ENCODE results near the gene MOK.

The MOK gene

DNA sequence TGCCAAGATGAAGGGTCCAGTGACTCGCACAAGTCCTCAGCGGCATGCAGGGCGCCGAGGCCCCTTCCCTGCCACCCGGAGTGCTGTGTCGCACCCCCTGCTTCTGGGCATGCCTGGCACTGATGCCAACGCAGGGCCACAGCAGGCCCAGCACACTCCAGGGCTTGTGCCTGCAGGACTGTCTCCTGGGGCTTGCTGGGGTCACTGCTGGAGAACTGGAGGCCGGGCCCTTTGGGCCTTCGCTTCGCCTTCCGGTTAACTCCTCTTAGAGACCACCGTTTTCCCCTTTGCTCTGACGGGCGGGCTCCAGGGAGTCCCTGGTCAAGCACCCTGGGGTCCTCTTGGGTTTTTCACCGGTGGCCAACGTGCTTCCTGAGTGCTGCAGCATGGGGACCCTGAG is 85.6 kb downstream of the MOK start:
- DNase-seq, result no peak

GRCh38 chr14:102218688-102219087 is 86.3 kb downstream of the MOK start:
- no peak for DNase-seq

DNA sequence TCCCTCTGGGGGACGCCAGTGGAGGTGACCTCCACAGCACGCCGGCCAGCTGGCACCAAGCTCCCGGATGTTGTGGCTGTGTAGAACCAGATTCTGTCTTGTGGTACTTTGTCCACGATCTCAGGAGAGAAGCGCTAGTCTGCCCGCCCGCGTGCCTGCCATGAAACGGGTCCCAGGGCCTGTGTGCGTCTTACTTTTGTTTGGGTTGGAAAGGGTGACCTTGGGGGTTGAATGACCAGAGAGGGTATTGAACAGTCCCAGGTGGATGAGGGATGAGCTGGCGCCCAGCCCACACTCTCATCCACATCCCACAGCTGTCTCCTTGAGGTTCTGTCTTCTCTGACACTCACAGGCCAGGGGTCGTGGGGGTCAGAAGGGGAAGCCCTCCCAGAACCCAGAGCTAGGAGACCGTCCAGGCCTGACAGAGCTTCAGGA is 87.0 kb downstream of the MOK start:
- no peak for DNase-seq

- no peak for DNase-seq
Measured at GRCh38 chr14:102217399-102217798, 87.6 kb downstream of the MOK start.

GRCh38 chr14:102215576-102216250 is 89.3 kb downstream of the MOK start:
- DNase-seq, result no peak

DNA sequence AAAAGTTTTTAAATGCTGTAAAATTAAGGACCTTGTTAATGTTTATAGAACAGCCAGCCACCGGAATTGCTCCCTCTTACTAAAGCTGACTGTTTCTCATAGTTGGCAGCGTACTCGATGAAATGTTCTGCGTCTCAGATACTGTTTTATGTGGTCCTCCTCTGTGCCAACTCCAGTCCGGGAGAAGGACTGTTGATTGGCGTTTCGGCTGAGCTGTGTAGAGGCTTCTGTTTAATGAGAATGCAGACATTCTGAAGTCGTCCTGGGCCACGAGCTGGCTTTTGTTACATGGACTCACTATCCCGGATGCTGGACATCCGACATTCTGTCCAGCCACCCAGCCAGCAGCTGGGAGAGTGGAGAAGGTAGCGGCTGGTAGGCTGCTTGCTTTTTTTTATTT is 89.9 kb downstream of the MOK start:
- no peak for DNase-seq

DNA sequence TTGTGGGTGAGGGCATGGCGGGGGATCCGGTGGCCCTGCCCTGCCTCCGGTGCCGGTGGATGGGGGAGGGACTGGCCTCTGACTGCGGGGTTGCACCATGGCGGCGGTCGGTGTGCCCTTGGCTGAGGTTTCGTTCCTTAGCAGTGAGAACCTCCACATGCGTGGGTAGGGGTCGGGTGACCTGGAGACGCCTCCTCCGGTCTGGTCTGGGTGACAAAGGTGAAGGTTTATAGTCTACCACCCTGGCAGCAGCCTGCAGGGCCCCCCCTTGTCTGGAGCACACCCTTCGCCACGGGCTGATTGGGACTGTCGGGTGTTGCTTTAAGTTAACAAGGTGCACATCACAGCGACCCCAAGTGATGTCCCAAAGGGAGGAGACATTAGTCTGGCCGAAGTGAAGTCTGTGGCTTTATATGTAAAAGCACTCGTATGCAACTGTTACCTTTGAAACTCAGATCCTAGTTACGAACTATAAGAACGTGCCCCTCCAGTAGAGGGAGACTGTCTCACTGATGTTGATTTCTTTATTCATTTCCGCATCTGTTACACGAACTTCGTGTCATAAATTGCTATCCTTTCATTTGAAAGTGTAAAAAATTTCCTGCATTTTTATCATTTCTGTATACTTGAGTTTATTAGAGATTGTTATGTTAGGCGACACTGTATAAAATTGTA is 90.8 kb downstream of the MOK start:
- no peak for DNase-seq

DNA sequence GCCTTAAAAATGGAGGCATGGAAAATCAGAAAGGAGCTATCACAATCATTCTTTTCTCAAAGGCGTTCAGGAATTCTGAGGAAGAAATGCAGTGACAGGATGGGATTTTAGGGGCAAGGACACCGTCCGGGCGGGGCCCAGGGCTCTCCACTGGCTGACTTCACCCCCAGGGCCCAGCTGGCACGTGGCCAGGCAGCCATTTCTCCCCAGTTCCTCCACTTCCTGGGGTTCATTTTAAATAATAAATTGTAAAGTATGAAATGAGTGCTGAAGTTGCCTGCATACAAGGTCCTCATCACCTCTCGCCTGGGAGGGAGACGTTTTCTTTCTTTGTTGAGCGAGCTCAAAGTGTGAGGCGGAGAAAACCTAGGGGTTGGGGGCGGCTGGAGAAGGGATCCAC is 91.5 kb downstream of the MOK start:
- no peak for DNase-seq

- DNase-seq, result no peak
Measured at GRCh38 chr14:102212845-102213244, 92.1 kb downstream of the MOK start.

GRCh38 chr14:102212356-102212755 is 92.6 kb downstream of the MOK start:
- no peak for DNase-seq

DNA sequence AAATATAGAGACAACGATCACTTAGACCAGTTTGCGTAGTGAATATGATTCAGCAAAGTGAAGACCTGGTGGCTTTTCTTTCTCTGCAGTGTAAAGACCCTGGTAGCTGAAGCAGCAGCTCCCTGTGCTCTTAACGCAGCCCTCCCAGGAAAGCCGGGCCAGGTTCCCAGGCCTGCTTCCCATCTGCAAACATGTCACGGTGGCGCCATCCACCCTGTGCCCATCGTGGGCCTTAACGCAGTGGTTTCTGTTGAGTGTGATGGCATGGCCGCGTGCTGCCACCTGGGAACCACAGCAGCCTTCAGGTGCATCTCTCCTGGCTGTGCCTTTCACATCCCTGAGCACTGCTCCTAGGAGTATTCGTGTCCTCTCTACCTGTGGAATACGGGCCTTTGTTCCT is 93.7 kb downstream of the MOK start:
- DNase-seq, result no peak

- DNase-seq, result no peak
Measured at GRCh38 chr14:102210421-102211042, 94.4 kb downstream of the MOK start.

- no peak for DNase-seq
Measured at GRCh38 chr14:102209224-102209966, 95.6 kb downstream of the MOK start.

- no peak for DNase-seq
Measured at GRCh38 chr14:102208741-102209140, 96.2 kb downstream of the MOK start.

- no peak for DNase-seq
Measured at GRCh38 chr14:102207831-102208365, 97.1 kb downstream of the MOK start.

GRCh38 chr14:102206918-102207317 is 98.0 kb downstream of the MOK start:
- DNase-seq, result no peak

DNA sequence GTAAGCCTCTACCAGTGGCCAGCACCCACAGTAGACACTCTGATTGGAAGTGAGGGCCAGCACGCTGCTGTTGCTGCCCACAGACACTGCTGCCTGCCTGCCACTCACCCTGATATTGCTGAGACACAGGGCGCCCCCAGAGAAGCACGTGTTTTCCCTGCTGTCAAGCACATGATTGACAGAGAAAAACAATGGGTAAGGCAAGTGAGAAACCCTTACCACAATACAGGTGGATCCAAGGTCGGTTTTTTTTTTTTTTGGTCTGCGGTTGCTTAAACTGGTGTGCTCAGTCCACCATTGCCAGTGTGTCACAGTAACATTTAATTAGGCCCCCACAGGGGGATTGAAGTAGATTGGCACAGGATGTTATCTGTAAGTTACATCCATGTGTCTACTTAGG is 99.4 kb downstream of the MOK start:
- DNase-seq, result no peak

- DNase-seq, result no peak
Measured at GRCh38 chr14:102203382-102203781, 101.6 kb downstream of the MOK start.

- DNase-seq, result no peak
Measured at GRCh38 chr14:102202944-102203343, 102.0 kb downstream of the MOK start.

GRCh38 chr14:102201776-102202175 is 103.2 kb downstream of the MOK start:
- DNase-seq, result no peak

GRCh38 chr14:102201353-102201738 is 103.6 kb downstream of the MOK start:
- DNase-seq, result no peak

DNA sequence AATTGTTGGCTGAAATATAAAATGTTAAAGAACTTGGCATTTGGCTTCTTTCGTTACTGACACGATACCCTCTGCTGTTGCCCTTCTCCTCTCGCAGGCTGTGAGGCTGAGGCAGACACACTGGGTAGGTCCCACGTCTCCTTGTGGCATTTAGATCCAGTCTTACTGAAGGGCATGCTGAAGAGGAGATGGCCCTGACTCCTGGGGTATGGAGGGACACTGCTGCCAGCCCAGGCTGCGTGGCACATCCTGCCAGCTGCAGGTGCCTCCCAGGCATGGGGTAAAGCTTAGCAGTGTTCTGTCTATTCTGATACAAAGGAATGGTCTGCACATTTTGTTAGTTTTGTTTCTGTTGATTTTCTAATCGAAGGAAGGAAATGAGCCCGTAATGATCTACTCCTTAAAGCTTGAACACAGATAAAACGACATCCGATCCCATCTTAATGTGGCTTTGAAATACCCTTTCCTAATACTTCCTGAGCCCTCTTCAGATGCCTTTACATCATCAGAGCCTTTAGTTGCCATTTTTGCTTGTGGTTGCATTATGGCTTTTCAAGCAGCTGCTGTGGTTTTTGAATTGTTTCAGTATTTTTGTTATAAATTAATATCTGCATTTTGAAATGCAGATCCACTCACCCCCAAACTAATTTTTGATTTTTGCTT is 104.1 kb downstream of the MOK start:
- no peak for DNase-seq

GRCh38 chr14:102197317-102197853 is 107.6 kb downstream of the MOK start:
- no peak for DNase-seq

Measured in stimulated activated CD8-positive, alpha-beta memory T cell treated with anti-CD3 and anti-CD28 coated beads, Interleukin-4, amount 100 ng/mL, for 48 hours (primary cell).